ENCODE data around the gene BRD7.

Gene BRD7

DNA sequence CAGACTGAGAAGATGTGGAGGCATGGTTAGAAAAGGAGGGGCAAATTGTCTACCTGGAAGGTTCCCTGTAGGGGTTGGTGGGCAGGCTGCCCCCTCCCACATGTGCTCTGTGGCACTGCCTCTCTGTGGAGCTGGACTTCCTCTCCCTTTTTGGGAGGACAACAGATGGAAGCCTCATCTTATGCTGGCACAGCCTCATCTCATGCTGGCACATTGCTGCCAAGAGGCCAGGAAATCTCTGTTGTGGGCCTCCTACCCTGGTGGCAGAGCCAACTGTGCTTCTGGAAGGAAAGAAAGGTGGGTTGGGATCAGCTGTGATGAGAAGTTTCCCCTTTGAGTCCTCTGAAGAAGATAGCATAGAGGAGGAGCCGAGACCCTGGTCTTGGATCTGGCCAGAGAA lies 19.7 kb upstream of the BRD7 start:
- no peak for DNase-seq

- DNase-seq, result no peak
Measured at GRCh38 chr16:50386774-50387173, 18.0 kb upstream of the BRD7 start.

DNA sequence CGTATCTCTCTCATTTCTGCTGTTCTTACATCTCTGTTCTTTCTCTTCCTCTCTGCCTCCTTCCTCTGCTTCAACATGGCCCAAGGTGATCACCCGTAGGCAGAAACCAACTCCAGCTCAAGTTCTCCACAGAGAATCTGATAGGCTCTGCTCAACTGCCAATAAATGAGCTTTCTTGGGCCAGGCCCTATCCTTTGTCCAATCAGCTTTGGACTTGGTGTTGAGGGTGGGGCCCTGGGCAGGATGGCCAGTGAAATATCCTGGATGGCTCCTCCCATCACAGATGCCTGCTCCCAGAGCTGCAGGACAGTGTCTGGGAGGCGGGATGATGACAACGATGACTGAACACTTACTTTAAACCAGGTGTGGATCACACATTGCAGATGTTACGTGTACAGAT lies 17.4 kb upstream of the BRD7 start:
- no peak for DNase-seq

DNA sequence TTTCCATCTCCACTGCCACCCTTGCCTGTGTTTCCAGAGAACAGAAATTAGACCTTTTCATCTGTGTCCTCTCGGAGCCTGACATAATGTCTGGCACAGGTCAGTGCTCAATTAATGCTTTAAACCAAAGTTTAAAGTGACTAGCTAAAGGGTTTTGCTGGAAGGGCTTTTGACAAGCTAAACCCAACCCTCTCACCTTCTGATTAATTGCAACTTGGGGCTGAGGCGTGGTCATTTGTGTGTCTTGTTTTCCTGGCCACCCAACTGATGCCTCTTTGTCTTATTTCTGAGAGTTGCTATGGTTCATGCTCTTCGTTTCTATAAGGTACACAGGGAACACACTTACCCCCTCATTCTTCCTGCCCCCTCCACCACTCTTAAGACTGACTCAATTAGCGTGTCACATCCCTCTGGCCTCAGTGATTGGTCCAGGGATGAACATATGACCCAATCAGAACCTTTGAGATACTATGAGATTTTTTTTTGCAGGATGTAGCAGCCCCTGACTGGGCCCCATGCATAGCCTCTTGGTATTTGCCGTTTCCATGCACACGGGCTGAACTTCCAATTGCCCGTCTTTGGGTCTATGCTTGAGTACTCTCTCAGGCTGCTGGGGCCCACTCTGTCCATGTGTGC lies 15.8 kb upstream of the BRD7 start:
- DNase-seq, result no peak

DNA sequence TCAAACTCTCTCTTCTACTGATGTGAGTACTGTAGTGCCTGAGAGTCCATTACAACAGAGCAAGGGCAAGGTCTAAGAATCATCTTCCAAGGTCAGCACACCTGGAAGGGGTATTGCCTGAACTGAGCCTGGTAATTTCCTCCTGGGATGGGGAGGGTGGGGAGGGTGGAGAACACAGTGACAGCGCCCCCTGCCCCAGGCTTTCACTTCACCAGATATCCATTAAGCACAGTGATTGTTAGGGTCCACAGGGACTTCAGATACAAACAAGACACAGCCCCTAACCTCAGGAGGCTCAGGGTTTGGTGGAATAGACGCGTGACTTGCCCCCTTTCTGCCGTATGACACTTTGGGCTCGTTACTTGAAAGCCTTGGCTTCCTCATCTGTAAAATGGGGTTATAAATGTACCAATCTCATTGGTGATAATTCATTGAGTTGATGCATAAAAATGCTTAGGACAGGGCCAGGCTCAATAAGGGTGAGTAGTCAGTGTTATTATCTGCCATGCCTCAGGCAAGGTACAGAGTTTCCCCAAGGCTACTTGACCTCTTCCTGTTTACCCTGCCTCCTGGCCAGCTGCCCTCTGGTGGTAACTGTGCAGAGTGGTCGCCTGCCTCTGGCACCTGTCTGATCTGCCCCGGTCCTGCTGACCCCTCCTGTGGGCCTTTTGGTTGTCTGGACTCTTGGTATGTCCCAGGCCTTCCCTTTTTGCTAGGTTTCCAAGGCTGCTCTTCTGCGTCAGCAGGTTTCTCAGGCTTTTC lies 13.1 kb upstream of the BRD7 start:
- no peak for DNase-seq

- DNase-seq, result no peak
Measured at GRCh38 chr16:50378417-50378816, 9.6 kb upstream of the BRD7 start.

DNA sequence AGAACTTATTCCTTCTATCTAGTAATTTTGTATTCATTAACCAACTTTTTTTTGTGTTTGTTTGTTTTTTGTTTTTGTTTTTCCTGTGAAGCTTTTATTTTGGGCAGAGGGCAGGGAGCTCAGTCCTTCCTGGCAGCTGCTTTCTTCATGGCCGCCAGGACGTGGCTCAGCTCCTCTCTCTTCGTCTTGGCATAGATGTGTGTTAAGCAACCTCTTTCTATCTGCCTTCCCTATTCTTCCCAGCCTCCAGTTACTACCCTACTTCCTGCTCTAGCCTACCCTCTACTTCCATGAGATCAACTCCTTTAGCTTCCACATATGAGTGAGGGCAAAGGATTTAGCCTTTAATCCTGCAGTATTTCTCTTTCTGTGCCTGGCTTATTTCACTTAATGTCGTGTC lies 8.2 kb upstream of the BRD7 start:
- DNase-seq, result no peak

DNA sequence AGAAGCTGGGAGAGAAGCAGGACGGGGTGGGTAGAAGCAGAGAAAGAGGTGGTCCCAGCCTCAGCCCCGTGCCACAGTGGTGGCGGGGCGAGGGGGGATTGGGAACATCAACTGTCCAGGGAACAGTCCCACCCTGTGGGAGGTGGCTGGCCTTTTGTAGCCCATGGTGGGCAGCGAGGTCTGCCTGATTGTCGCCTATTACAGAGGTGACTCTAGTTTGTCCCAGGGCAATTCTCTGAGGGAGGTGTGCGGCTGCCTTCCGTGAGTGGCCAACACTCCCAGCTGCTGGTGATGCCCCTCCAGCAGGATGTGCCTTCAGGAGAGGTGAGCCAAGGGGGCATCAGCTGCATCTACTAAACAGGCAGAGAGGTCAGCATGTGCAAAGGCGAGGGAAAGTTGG lies 5.0 kb upstream of the BRD7 start:
- no peak for DNase-seq

DNA sequence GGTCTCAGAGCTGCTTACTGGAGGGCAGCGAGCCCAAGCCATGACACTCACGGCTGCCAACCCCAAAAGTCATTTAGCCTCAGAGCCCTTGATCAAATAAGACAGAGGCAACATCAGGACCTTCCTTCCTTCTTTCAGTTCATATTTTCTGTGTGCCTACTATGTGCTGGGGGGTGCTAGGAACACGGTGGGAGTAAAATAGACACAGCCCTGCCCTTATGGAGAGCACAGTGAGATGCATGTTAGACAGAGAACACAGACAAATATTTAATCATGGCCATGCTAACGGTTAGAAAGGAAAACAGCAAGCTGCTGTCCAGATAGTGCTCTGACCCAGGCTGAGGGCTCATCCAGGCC lies 4.5 kb upstream of the BRD7 start:
- no peak for DNase-seq

DNA sequence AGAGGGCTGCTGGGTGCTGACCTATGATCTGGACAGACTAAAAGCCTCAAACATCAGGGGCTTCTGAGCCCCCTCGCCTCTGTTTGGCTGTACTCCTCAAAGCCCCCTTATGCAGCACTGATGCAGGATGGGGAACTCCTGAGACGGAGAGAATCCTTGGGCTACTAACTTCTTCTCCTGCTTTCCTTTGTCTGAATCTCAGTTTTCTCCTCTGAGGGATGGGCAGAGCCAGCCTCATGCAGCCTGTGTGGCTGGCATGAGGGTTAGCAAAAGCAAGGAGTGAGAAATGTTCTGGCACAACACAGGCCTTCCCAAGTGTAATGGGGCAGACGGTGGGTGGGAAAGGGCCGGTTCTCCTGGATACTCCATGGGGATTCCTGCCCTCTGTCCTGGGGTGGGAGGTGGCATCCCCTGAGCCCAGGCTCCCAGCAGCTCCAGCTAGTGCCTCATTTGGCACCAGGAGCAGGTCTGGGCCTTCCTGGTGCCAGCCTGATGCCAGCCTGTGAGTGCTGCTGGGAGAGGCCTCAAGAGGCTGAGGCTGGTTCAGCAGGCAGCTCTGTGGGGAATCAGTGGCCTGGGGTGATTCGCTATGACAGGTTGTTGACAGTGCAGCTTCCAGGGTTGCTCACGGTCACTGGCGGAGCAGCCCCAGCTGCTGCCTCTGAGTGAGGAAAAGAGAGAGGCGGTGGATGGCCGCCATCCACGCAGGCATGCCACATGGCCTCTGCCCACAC lies 4.0 kb upstream of the BRD7 start:
- DNase-seq, result no peak

DNA sequence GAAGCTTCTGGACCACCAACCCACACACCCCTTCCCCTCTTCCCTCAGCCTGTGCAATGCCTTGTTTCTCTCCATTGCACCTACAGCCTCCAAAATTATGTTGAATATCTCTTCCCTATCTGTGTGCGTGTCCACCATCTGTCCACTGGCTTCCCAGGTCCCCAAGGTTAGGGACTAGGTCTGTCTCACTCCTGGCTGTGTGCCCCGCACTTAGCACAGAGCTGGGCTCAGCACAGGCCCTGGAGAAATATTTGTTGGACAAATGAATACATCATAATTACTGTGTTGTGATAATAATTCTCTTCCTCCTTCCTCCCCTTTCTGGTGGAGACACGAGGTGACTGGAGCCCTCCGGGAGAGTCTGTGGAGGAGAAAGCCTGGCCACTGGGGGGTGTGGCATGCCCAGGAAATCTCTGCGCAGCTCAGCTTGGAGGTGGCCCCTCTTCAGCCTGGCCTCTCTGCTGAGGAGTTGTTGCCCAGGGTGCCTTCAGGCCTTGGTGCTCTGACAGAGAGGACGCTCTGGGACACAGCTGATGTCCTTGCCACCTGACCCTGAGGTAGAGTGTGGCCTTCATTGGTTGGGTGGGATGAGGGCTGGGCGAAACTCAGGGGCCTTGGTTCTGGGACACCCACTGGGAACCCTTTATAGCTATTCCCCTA lies 3.3 kb upstream of the BRD7 start:
- no peak for DNase-seq

DNA sequence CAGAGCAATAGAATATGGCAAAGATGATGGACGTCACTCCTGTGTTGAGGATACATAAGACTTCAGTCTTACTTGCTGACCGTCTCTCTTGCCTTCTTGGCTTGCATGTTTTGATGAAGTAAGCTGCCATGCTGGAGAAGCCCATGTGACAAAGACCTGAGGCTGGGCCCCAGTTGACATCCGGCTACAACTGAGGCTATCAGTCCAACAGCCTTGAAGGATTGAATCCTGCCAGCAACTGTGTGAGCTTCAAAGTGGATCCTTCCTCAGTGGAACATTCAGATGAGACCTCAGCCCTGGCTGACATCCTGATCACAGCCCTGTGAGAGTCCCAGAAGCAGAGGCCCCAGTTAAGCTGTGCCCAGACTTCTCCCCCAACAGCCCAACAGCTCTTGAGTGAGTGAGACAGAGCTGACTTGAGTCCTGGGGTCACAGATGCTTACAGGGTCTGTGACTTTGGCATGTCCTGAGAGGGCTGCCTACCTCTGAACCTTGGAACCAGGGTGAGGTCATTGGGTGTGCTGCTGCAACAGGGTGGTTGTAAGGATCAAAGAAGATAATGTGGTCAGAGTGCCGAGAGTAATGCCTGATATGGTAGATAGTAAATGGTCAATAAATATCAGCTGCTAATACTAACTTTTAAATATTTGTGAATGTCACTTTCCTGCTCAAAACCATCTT lies 2.4 kb upstream of the BRD7 start:
- no peak for DNase-seq

- no peak for DNase-seq
Measured at GRCh38 chr16:50369133-50369804, 481 bp upstream of the BRD7 start.

DNA sequence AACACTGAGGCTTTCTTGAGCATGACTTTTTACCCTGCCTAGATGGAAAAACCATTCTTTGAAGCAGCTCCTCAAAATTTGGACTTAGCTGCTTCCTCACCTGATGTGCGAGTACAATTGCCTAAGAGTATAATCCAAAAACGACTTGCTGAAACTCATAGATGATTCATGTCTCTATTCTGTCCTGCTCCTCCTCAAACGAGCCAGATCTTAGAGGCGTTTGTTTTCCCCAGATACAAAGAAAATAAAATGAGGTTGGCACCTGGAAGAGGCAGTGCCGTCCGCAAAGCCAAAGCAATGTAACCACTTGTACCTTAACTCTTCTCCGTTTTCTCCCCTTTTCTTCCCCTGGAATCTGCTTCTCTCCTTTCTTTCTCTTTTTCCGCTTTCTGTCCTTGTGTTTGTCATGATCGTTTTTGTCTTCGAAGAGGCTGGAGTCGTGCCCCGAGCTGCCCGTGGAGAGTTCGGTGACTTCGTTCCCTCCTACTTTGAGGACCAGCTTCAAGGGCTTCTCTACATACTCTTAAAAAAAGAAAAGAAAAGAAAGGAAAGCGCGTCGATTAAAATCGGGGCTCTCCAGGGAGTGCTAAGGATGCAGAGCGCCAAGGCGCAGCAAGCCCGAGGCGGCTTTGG lies 895 bp downstream of the BRD7 start:
- DNase-seq, result no peak

- no peak for DNase-seq
Measured at GRCh38 chr16:50365791-50366575, 2.8 kb downstream of the BRD7 start.

DNA sequence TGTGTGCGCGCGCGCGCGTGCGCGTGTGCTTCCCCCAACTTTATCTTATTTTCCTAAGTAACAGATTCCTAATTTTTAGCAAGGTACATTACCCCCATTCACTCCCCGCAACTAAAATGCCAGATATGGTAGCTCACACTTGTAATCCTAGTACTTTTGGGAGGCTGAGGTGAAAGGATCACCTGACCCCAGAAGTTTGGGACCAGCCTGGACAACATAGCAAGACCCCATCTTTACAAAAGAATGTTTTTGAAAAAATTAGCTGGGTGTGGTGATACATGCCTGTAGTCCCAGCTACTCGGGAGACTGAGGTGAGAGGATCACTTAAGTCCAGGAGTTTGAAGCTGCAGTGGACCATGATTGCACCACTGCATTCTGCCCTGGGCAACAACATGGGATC lies 5.1 kb downstream of the BRD7 start:
- DNase-seq, result no peak

DNA sequence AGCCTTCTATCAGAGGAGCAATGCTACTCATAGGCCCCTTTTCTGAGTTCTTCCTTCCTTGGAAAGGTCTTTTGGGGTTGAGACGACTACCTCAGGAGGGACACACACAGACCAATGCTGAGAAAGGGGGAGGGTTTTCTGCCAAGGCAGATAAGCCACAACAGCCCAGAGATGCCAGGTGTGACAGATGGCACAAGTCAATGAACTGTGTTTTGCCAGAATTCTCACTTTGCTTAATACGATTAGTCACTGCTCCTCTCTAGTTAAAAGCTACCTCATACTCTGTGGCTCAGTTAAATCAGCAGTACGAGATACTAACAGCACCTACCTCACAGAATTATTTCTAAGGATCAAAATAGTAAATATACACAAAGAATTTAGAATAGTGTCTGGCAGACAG lies 8.0 kb downstream of the BRD7 start:
- no peak for DNase-seq

DNA sequence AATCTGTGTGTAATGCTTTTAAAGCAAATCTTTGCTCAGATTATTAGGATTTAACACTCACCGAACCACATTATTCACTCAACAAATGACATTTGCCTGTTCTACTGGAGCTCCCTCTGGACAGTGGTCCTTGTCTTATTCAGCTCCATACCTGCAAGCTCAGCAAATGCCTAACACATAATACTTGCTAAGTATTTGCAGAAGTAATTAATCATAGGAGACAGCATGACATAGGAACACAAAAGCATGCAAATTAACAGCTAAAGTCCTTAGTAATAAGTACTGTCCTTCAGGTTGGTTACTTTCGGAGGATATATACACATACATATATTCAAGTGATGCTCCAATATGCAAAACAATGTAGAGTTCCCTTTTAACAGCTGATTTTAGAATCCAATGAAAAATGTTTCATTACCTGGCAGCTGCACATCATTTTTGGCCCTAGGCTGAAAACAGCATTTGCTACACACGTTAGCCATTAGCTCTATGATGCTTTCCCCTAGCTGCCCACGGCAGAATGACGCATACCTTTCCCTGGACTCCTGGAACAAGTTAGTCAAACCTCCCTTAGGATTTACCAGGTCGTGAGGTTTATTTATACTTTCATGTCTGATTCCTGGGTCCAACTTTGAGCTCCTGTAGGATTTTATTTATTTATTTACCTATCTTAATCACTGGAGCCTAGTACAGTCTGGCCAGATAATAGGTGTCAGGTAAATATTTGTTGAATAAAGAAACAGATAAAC lies 8.6 kb downstream of the BRD7 start:
- DNase-seq, result no peak

GRCh38 chr16:50359626-50360025 lies 9.2 kb downstream of the BRD7 start:
- DNase-seq, result no peak
